IMR-90 (cell line): ENCODE measurements around the gene ALDH1L2. TPM values are rescaled to one million over a fixed set of nuclear protein-coding genes. Genes with fewer than 3 reads are reported as not detected.

Experiments
- ATAC-seq: fragments of 200-7000 bp; cut with Tn5 transposase; 2 replicates; pipeline ENCODE4 v1.9.1; 2020; ENCODE audit warnings: low read depth, mild to moderate bottlenecking, moderate library complexity
- BruUV-seq: library from RNA; stranded (reverse); fragments of 400-500 nt; replicated peaks from 2 replicates; lab custom pipeline; 2021; lab: Mats Ljungman, UMichigan
- CTCF ChIA-PET: fragments of 300-600 bp; formaldehyde crosslinking; extraction: SDS; loops from one replicate; lab custom pipeline; 2021; ENCODE audit warnings: antibody characterized with exemption; lab: Yijun Ruan, JAX
- POLR2A ChIA-PET: fragments of 300-600 bp; sonication (Branson Sonifier 250); formaldehyde crosslinking; loops from one replicate; lab custom pipeline; 2022; ENCODE audit warnings: antibody characterized with exemption; ENCODE audit not compliant: unreplicated experiment; lab: Charles Lee
- DNase-seq: peaks from one replicate; pipeline ENCODE4 v3.0.0; 2013
- H2AFZ ChIP-seq: replicated peaks from 2 replicates; pipeline ENCODE3; 2013; ENCODE audit warnings: low read length, mild to moderate bottlenecking; ENCODE audit not compliant: poor library complexity
- H2AK5ac ChIP-seq: 2 replicates; pipeline ENCODE4 v1.6.1; 2013; ENCODE audit warnings: low read depth, low read length, inconsistent platforms
- H2AK9ac ChIP-seq: replicated peaks from 2 replicates; pipeline ENCODE3; 2013; ENCODE audit warnings: mild to moderate bottlenecking, low read depth, low read length, moderate library complexity; ENCODE audit not compliant: poor library complexity
- H2BK120ac ChIP-seq: 2 replicates; pipeline ENCODE4 v1.6.1; 2013; ENCODE audit warnings: low read depth, low read length, inconsistent platforms
- H2BK15ac ChIP-seq: 3 replicates; pipeline ENCODE4 v1.6.1; 2013; ENCODE audit warnings: low read depth, low read length, inconsistent platforms
- H2BK20ac ChIP-seq: 2 replicates; pipeline ENCODE4 v1.6.1; 2013; ENCODE audit warnings: low read depth, mild to moderate bottlenecking, inconsistent platforms, low read length, moderate library complexity
- H2BK5ac ChIP-seq: 2 replicates; pipeline ENCODE4 v1.6.1; 2013; ENCODE audit warnings: mild to moderate bottlenecking, low read depth, low read length, inconsistent platforms; ENCODE audit not compliant: poor library complexity, severe bottlenecking
- H3K14ac ChIP-seq: replicated peaks from 2 replicates; pipeline ENCODE4 v1.6.1; 2013; ENCODE audit warnings: low read depth, low read length, inconsistent platforms
- H3K18ac ChIP-seq: 2 replicates; pipeline ENCODE4 v1.6.1; 2013; ENCODE audit warnings: low read depth, low read length, control low read depth
- H3K23ac ChIP-seq: 2 replicates; pipeline ENCODE4 v1.6.1; 2013; ENCODE audit warnings: low read depth, low read length, inconsistent platforms
- H3K27ac ChIP-seq: 2 replicates; pipeline ENCODE4 v1.5.1; 2013; ENCODE audit warnings: mild to moderate bottlenecking, control low read depth, low read length; ENCODE audit not compliant: insufficient read depth
- H3K27me3 ChIP-seq: 2 replicates; pipeline ENCODE4 v1.6.1; 2013; ENCODE audit warnings: low read length; ENCODE audit not compliant: control insufficient read depth, insufficient read depth
- H3K36me3 ChIP-seq: 2 replicates; pipeline ENCODE4 v1.6.1; 2013; ENCODE audit warnings: low read length, mixed read lengths; ENCODE audit not compliant: control insufficient read depth, insufficient read depth
- H3K4ac ChIP-seq: 2 replicates; pipeline ENCODE4 v1.6.1; 2013; ENCODE audit warnings: low read depth, low read length, inconsistent platforms
- H3K4me1 ChIP-seq: 2 replicates; pipeline ENCODE4 v1.6.1; 2013; ENCODE audit warnings: low read length, mixed read lengths; ENCODE audit not compliant: control insufficient read depth, insufficient read depth
- H3K4me2 ChIP-seq: 2 replicates; pipeline ENCODE4 v1.6.1; 2013; ENCODE audit warnings: low read depth, mild to moderate bottlenecking, control low read depth, low read length, moderate library complexity
- H3K4me3 ChIP-seq: 2 replicates; pipeline ENCODE4 v1.5.1; 2013; ENCODE audit warnings: low read depth, mild to moderate bottlenecking, control low read depth, low read length, moderate library complexity; ENCODE audit not compliant: insufficient read depth
- H3K56ac ChIP-seq: 2 replicates; pipeline ENCODE4 v1.6.1; 2013; ENCODE audit warnings: low read length, inconsistent platforms; ENCODE audit not compliant: insufficient read depth; ENCODE audit errors: extremely low read depth
- H3K79me1 ChIP-seq, 2 experiments: 2 replicates each; pipeline ENCODE4 v1.6.1; 2013; ENCODE audit warnings: low read length in 2 of 2, inconsistent platforms in 1 of 2, low read depth in 1 of 2
- H3K9ac ChIP-seq: 2 replicates; pipeline ENCODE4 v1.6.1; 2013; ENCODE audit warnings: low read depth, low read length, control low read depth
- H3K9me1 ChIP-seq: 2 replicates; pipeline ENCODE4 v1.6.1; 2013; ENCODE audit warnings: low read length, inconsistent platforms; ENCODE audit not compliant: insufficient read depth
- H3K9me3 ChIP-seq: 2 replicates; pipeline ENCODE4 v1.6.1; 2013; ENCODE audit warnings: low read length; ENCODE audit not compliant: control insufficient read depth, insufficient read depth
- H4K20me1 ChIP-seq: 2 replicates; pipeline ENCODE4 v1.6.1; 2013; ENCODE audit warnings: low read length, inconsistent platforms; ENCODE audit not compliant: insufficient read depth
- H4K5ac ChIP-seq: 2 replicates; pipeline ENCODE4 v1.6.1; 2013; ENCODE audit warnings: mild to moderate bottlenecking, low read depth, low read length, control low read depth
- H4K8ac ChIP-seq, 2 experiments: 2 replicates each; pipeline ENCODE4 v1.6.1; 2013; ENCODE audit warnings: low read depth in 2 of 2, low read length in 2 of 2, control low read depth in 1 of 2, inconsistent platforms in 1 of 2
- H4K91ac ChIP-seq: 2 replicates; pipeline ENCODE4 v1.6.1; 2013; ENCODE audit warnings: low read depth, low read length, inconsistent platforms; ENCODE audit not compliant: insufficient read depth
- FOS ChIP-seq: fragments of 150-350 bp; IDR thresholded peaks from 2 replicates; pipeline ENCODE4 v1.6.1; 2016; ENCODE audit warnings: low read depth, low read length
- MXI1 ChIP-seq: IDR thresholded peaks from 2 replicates; pipeline ENCODE4 v1.6.1; 2012; ENCODE audit warnings: low read depth, mild to moderate bottlenecking, low read length, moderate library complexity, borderline replicate concordance
- USF2 ChIP-seq: fragments of 150-350 bp; IDR thresholded peaks from 2 replicates; pipeline ENCODE4 v1.6.1; 2017; ENCODE audit warnings: mild to moderate bottlenecking, antibody characterized with exemption, low read length, low read depth
- WGBS, 2 experiments: methylation state at CpG; one replicate each; pipeline versions ENCODE4 v1.1.5 to v1.1.7; 2013; ENCODE audit warnings: missing lambda C conversion rate in 2 of 2; ENCODE audit not compliant: insufficient read length in 1 of 2; ENCODE audit errors: extremely low coverage in 2 of 2; 5-methylcytosine and 5-hydroxymethylcytosine counted together
- dilution Hi-C: fragments of 300-500 bp; cut with HindIII; formaldehyde crosslinking; loops from one replicate; pipeline ENCODE4 v1.14.3; 2018; ENCODE audit warnings: low sequenced_read_pairs; ENCODE audit not compliant: unreplicated experiment
- in situ Hi-C: fragments of 300-500 bp; cut with MboI; formaldehyde crosslinking; loops from 3 replicates; pipeline ENCODE4 v1.14.3; 2019; ENCODE audit warnings: low sequenced_read_pairs, inconsistent platforms, mixed read lengths
- intact Hi-C: fragments of 100-400 bp; cut with micrococcal nuclease; formaldehyde crosslinking; loops from 2 replicates; pipeline ENCODE4 v1.10.0; 2022
- polyA plus RNA-seq, 3 experiments: library from polyadenylated mRNA; depleted of rRNA; stranded (reverse); fragments of >200 nt; gene quantifications; 2 replicates each; pipeline ENCODE4 v1.2.3, GENCODE V29; 2012; ENCODE audit warnings: low replicate concordance in 1 of 3
- total RNA-seq: library from RNA; depleted of rRNA; stranded (reverse); fragments of >200 nt; gene quantifications from 2 replicates; pipeline ENCODE4 v1.2.3, GENCODE V29; 2012

The ALDH1L2 gene
- total and polyA plus RNA-seq, 2 of the 4 experiments (the other 2 are of a cell fraction): 21.1 to 22.8 TPM

- Histone ChIP-seq H2AFZ (no peak overlapping the region), H3K23ac (no peak overlapping the region), H4K5ac (no peak overlapping the region), H4K91ac (no peak overlapping the region), H2AK5ac (no peak overlapping the region), H3K18ac (no peak overlapping the region), H3K9ac (no peak overlapping the region), H3K27me3 (no peaks in the 10 kb centered on the region), H3K36me3 (peaks cover 17% of the 10 kb centered on the region), H2BK15ac (no peak overlapping the region), H3K4ac (no peak overlapping the region), H4K20me1 (no peaks in the 10 kb centered on the region), H2BK120ac (no peak overlapping the region), H3K79me1 (peaks cover 0 to 14% of the 10 kb centered on the region in 2 experiments; a peak in 3 of 4 replicates), H3K4me1 (peaks cover 2% of the 10 kb centered on the region), H3K27ac (no peak overlapping the region), H3K4me2 (no peak overlapping the region), H3K9me1 (no peaks in the 10 kb centered on the region; the same call in 1 of the 2 replicates), H2BK5ac (no peak overlapping the region), H2BK20ac (no peak overlapping the region), H3K4me3 (no peak overlapping the region), H4K8ac (no peak overlapping the region), H3K14ac (no peak overlapping the region), H3K56ac (no peak overlapping the region), H2AK9ac (no peak overlapping the region), H3K9me3 (peaks cover 2% of the 10 kb centered on the region; the same call in 1 of the 2 replicates)
- no peak for ATAC-seq
- dilution Hi-C loops (no loop called here), intact Hi-C loops (no loop called here), in situ Hi-C loops (no loop called here)
- DNase-seq: peak; percentile 2
- BruUV-seq: no TSS peak
- WGBS, 2 experiments: no CpG with 5 or more reads among the region's 4 CpGs
- TF ChIP-seq USF2: 0 out of 2 replicates have a peak, but pooled peaks have one; percentile 19
- TF ChIP-seq FOS: no peak
- TF ChIP-seq MXI1: no peak
- CTCF ChIA-PET: no interaction called here
- POLR2A ChIA-PET: no interaction called here
Measured at GRCh38 chr12:105018012-105018411, 66.2 kb downstream of the ALDH1L2 start.
